SIG-M5 (cell line): ENCODE data around the gene BUB1.
"Not testable (repeated sequence)": the region's sequence is repeated elsewhere in the genome, so short reads cannot be mapped to it uniquely, and the experiment has no call there.

Source experiments
- DNase-seq: peaks from one replicate; lab custom pipeline; 2025; lab: John Stamatoyannopoulos, UW

The BUB1 gene

GRCh38 chr2:110690083-110690965, 12.5 kb upstream of the BUB1 start:
- DNase-seq = no peak

- DNase-seq = no peak
These were observed 10.8 kb upstream of the BUB1 start for GRCh38 chr2:110688594-110689091.

- DNase-seq = not testable (repeated sequence)
These were observed 10.1 kb upstream of the BUB1 start for GRCh38 chr2:110687775-110688484.

- DNase-seq = no peak
These were observed 5.0 kb upstream of the BUB1 start for GRCh38 chr2:110682872-110683271.

- no peak for DNase-seq
These were observed 4.4 kb upstream of the BUB1 start for GRCh38 chr2:110682267-110682666.

- DNase-seq = no peak
These were observed 2.8 kb upstream of the BUB1 start for GRCh38 chr2:110680709-110681108.

- no peak for DNase-seq
These were observed 2.0 kb upstream of the BUB1 start for GRCh38 chr2:110679865-110680264.

GRCh38 chr2:110679337-110679707, 1.5 kb upstream of the BUB1 start:
- no peak for DNase-seq

GRCh38 chr2:110678457-110679336, 834 bp upstream of the BUB1 start:
- DNase-seq = no peak

GRCh38 chr2:110677080-110677479, 783 bp downstream of the BUB1 start:
- no peak for DNase-seq

- no peak for DNase-seq
These were observed 2.2 kb downstream of the BUB1 start for GRCh38 chr2:110675679-110676078.

- DNase-seq = no peak
These were observed 3.0 kb downstream of the BUB1 start for GRCh38 chr2:110674620-110675555.

- no peak for DNase-seq
These were observed 4.7 kb downstream of the BUB1 start for GRCh38 chr2:110673201-110673600.

- DNase-seq = no peak
These were observed 7.0 kb downstream of the BUB1 start for GRCh38 chr2:110670826-110671225.

- DNase-seq = no peak
These were observed 8.8 kb downstream of the BUB1 start for GRCh38 chr2:110669079-110669478.

- DNase-seq = no peak
These were observed 10.8 kb downstream of the BUB1 start for GRCh38 chr2:110667071-110667470.

- DNase-seq = no peak
These were observed 13.7 kb downstream of the BUB1 start for GRCh38 chr2:110664135-110664534.

GRCh38 chr2:110662560-110662959, 15.3 kb downstream of the BUB1 start:
- DNase-seq = no peak

- DNase-seq = no peak
These were observed 17.3 kb downstream of the BUB1 start for GRCh38 chr2:110660558-110660957.

- no peak for DNase-seq
These were observed 18.6 kb downstream of the BUB1 start for GRCh38 chr2:110659248-110659647.

- no peak for DNase-seq
These were observed 20.0 kb downstream of the BUB1 start for GRCh38 chr2:110657724-110658305.
